Astrocyte (in vitro differentiated cells and primary cell): ENCODE measurements around the gene GLS.

Source experiments
- EZH2 ChIP-seq: IDR thresholded peaks from 2 replicates; pipeline ENCODE4 v1.6.1; 2012; ENCODE audit warnings: mild to moderate bottlenecking, low read length, inconsistent platforms; ENCODE audit not compliant: insufficient read depth
- TF ChIP-seq, protein P1 (sequence below): IDR thresholded peaks from 2 replicates; pipeline ENCODE4 v1.5.1; 2011; ENCODE audit warnings: low read depth, mild to moderate bottlenecking, inconsistent platforms, low read length, moderate library complexity; ENCODE audit not compliant: insufficient read depth

GRCh38 chr2:190891372-190891771 is 10.8 kb downstream of the GLS start:
- TF ChIP-seq, protein P1, sequence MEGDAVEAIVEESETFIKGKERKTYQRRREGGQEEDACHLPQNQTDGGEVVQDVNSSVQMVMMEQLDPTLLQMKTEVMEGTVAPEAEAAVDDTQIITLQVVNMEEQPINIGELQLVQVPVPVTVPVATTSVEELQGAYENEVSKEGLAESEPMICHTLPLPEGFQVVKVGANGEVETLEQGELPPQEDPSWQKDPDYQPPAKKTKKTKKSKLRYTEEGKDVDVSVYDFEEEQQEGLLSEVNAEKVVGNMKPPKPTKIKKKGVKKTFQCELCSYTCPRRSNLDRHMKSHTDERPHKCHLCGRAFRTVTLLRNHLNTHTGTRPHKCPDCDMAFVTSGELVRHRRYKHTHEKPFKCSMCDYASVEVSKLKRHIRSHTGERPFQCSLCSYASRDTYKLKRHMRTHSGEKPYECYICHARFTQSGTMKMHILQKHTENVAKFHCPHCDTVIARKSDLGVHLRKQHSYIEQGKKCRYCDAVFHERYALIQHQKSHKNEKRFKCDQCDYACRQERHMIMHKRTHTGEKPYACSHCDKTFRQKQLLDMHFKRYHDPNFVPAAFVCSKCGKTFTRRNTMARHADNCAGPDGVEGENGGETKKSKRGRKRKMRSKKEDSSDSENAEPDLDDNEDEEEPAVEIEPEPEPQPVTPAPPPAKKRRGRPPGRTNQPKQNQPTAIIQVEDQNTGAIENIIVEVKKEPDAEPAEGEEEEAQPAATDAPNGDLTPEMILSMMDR = no peak
- TF ChIP-seq EZH2 = no peak
